GM19035 (cell line): ENCODE data around the gene CPEB4.

Experiments used
- ATAC-seq: cut with Tn5 transposase; IDR thresholded peaks from one replicate; pipeline ENCODE4 v1.9.1; 2021; ENCODE audit not compliant: unreplicated experiment

CPEB4 gene

DNA sequence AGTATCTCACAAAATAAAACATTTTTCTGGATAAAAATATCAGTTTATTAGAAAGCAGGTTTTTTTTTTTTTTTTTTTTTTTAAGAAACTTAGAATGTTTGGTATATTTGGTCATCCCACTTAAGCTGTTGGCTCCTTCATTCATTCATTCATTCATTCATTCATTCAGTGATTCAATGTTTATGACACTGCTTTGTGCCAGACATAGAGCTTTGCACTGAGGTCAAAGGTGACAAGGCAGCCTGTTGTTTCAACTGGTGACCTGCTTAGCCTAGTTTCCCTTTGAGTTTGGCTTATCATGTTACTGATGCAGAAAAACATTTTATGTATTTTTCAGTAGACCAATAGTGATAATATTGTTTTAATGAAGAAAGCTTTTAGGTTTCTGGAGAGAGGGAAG, 23.5 kb downstream of the CPEB4 start:
- ATAC-seq: no peak

DNA sequence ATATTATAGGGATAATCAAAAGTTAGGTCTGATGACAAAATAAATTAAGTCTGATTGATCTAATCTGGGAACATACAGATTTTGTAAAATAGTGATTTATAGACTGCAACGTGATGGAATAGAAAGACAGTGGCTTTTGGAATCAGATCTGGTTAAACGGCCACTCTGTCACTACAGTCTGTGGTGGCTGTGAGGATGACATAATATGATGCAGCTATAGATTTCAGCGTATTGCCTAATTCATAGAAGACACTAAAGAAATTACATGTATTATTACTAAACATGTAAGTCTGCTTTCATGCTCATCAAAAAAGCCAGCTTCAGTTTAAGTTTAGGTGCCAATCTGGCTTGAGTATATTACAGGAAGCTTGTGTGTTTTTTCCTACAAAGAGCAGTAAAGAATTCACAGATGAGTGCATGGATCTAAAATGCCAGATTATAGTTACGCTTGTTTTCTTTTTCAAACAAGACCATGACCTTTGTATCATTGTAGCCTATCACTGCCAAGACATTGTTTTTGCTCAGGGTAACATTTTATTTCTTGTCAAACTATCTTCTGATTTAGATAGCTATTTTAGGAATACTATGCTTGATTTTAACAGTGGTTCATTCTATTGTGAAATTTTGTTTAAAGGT, 25.7 kb downstream of the CPEB4 start:
- no peak for ATAC-seq

DNA sequence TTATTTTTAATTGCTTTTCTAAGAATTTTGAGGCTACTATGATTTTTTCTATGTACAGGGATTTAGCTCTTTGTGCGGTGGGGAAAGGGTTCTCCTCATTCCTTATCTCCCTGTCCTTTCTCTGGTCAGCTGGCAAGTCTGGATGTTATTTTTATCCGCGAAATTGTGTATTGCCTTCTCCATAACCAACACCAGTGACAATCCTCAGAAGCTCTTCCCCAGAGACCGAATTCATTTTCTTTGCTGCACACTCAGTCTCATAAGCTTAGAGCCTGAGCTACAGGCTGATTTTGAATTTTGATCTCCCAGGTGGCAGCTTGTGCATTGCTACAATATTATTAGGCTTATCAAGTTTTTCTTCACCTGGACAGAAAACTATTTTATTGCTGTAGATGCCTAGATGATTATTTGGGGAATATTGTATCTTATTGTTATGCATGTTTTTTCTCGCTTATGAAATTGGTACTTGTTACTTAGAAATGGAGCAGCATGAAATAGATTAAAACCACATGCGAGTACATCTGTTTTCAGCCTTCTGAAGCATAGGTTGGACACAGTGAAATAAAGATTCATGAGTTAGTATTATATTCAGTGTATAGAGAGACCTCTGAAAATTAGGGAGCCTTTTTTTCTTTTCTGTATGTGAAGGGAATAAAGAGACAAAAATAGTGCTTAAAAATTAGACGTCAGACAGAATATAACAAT, 27.3 kb downstream of the CPEB4 start:
- no peak for ATAC-seq

DNA sequence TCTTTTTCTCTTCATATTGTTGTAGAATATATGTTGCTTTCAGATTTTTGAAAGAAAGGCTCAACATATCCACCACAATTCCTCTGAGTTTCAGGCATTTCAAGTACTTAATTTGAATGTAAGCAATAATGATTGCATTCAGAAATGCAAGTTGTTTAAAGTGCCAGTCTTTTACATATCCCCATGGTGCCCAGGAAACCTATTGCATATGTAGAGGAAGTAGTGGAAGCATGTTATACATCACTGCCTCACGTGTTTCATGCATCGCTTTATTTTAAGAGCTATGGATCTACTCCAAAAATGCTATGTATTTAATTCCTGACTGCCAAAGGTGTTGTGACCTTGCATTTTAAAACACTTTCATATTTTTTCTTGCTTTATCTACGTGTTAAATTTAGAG, 28.1 kb downstream of the CPEB4 start:
- no peak for ATAC-seq

DNA sequence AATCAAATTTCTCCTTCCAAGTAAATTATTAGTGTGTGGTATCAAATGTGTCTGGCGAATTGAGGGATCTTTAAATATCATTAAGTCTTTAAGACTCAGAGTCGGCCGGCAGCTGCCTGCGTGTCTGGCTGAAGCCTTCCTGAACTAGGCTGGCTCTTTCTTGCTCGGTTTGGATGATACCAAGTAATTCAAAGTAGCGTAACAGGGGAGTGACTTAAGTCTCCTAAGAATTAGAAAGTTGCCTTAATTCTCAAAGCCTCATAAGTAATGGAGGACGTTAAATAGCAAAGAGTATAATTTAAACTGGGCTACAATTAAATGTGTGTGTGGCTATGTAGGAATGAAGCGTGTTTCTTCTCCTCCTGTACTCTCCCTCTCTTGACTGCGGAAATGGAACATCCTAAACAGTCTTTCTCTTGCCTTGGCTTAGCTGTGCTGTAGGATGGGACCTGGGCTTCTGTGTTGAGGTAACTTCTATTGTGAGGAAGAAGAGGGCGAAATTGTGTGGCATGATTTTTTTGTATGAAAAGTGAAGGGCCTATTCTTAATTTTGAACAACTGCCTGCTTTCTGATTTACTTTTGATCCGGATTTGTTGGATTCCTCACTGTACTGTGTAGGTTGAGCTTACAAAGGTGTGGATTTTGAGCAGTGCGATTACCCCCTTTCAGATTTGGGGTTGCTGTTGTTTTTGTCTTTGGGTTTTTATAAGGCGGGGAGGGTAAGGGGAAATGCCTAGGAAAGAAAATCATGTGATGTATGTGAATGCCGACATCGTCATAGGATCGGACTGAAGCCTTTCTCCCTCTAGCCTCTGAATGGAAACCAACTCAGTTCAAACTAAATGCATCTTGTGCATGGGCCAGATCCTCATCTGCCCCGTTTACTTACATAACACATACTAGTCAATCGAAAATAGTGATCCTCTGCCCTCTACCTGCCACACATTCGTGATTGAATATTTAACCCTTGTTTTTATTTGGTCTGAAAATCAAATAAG, 29.9 kb downstream of the CPEB4 start:
- peak; percentile 94 for ATAC-seq

DNA sequence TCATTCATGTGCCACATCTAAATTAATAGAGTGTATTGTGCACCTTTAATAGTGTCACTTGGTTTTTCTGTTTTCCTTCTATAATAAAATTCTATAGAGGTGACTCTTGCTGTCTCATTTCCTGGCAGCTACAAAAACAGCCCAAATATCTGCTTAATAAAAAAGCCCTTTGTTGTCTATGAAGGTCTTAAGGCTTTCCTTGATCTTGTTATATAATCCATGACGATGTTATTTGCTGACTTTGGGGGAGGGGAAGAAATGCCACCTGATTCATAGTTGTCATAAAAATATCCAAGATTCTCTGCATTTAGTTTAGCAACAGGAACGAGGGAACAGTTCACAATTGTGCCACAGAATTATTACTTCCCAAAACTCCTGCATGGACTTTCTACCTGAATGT, 31.3 kb downstream of the CPEB4 start:
- no peak for ATAC-seq

DNA sequence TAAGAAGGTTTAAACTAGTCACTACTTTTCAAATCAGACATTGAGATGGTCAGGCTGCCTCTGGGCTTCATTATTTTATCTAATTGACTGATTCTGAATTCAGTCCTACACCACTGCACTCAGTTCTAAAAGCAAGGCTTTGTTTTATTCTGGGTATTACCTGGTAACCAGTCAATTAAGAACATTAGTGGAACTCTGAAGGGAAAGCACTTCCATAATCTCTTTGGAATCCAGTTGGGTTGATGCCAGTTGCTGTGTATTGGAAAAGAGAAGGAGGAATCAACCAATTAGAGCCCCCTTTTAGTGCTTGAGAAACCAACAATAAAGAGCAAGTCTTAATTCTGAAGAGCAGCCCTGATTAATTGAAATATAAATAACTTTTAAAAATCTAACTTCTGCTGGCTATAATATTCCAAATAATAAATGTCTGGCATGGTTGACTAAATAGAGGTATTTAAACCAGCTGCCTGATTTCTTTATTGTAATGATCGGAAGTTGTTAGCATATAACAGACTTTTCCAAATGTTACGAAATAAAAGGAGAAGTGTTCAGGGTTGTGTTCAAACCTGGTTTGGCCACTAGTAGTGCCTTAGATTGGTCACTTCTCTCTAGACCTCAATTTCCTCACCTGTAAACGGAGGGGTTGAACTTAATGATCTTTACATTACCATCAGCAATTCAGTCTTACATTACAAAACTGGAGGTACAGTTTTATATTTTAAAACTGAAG, 32.0 kb downstream of the CPEB4 start:
- no peak for ATAC-seq

DNA sequence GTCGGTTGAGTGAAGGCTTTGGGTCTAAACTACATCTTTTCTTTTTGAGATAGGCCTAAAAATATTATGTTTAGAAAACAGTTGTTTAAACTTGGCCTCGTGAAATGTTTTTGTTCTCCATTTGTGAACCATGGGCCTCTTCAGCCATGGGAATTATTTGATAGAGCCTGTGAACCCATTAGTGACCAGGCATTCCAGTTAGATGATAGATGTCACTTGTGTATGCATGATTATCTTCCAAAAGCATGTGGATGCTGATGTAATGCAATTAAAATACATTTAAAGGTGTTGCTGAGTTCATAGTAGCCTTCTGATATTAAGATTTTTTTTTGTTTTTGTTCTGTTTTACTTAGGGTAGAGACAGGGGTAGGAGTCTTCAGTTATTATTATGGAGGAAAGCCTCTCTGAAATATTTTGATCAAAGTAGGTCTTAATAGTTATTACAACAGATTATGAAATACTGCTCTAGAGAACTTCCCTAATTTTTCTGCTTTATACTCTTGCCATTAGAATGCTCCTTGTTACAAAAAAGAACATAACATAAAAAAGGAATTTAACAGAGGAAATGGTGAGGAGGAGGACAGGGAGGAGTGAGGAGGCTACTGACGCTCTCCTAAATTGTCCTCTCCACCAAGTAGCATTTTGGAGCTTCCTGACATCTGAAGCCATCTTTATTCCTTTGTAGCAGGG, 32.9 kb downstream of the CPEB4 start:
- ATAC-seq: no peak

DNA sequence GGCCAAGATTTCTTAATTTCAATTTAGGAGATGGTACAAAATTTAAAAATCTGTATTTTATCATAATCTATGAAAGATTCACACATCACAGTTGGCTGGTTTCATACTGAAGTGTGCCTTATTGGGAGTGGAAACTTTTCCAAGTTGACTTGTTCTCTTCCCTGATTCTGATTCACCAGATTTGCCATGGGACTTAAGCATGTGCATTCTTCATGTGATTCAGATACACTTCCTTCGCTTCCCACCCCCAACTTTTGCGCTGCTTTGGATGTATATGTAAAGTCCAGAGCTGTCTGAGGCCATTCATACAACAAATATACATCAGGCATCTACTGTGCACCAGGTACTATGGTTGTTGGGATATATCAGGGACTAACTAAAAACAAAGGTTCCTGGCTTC, 34.4 kb downstream of the CPEB4 start:
- ATAC-seq: no peak

DNA sequence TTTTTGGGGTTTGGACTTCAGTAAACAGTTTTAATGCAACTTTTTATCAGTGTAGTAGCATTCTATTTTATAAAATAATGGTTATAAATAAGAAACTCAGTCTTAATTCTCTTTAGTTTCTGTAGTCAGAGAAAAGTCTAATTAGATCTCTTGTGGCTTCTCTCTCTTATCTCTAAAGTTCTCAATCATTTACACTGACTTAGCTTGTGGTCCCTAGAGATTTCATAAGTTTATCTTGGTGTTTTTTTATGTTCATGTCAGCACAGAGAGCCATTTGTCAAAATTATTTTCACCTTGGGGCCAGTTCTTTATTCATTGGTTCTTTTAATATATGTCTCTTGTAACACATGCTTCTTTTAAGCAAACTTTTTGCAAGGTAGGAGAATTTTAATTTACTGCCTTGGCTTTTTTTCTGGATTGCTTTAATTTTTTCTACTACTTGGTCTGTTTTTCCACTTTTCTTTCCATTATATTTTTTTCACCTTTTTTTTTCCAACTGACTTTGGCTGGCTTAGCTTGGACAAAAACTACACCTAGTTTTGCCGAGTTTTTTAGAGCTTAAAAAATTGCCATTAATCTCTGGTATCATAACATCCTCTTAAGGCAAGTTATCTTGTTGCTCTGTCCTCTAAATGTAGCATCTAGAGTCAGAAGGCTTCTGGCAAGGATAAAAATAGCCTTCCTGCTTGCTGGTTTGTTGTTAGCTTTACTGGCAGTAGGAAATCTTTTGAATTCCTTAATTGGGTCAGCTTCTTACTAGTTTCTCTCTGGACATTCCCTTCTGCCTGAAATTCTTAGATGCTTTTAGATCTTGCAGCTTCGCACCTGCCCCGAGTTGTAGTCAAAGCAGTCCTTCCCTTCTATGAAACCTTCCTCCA, 35.3 kb downstream of the CPEB4 start:
- ATAC-seq: no peak

DNA sequence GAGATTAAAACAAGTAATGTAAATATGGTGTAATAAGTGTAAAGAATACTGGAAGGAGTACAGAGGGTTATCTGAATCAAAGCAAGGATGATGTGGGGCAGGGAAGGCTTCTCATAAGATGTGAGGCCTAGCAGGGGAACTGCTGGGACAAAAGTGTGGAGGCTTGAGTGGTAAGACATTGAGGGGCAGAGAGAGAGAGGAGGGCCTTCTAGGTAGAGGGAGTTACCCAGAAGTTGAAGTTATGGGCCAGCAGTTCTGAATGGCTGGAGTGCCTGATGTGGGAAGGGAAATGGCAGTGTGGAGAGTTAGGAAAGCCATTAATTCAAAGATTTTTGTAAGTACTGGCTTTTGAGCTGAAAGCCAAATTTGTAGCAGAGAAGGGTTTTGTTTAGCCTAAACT, 36.8 kb downstream of the CPEB4 start:
- no peak for ATAC-seq

DNA sequence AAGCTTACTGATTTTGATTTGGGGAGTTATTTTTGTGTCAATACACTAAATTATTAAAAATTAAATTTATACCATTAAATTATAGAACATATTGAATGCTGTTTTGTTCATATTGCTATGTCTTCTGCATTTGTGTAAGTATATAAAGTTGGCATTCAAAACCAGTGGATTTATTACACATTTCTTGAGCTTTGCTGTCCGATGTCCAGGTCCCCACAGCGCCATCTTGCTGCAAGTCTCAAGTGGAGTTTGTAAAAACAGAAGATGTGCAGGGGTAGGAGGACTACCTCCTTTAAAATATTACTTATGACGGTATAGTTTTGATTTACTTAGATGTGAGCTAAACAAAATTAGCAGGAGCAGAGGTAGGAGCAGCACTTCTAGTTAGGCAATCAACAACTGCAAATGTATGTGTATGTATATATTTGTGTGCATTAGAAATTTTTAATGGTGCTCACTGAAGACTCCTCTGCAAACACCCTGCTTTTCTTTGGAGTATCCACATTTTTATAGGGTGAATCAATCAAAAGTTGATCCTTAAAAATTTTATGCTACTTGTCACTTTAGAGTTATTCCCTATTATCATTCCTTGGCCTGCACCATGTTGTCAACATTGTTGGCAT, 37.4 kb downstream of the CPEB4 start:
- ATAC-seq: no peak

DNA sequence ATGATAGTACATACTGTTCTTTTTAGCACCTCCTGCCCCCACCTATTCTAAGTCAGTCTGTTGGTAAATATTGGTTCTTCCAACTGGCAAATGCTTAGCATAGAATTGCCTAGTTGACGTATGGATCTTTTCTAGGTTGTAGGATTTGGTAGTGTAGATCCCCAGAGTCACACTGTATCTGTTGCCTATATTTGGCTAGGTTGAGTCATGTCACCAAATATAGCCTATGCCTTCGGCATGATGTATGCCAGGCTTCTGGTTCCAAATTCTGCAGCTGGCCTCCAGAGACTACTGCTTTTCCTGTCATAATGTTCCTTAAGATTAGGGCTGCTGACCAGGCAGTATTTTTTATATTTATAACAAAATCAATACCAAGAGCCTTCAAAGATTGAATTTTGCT, 38.2 kb downstream of the CPEB4 start:
- ATAC-seq: no peak

DNA sequence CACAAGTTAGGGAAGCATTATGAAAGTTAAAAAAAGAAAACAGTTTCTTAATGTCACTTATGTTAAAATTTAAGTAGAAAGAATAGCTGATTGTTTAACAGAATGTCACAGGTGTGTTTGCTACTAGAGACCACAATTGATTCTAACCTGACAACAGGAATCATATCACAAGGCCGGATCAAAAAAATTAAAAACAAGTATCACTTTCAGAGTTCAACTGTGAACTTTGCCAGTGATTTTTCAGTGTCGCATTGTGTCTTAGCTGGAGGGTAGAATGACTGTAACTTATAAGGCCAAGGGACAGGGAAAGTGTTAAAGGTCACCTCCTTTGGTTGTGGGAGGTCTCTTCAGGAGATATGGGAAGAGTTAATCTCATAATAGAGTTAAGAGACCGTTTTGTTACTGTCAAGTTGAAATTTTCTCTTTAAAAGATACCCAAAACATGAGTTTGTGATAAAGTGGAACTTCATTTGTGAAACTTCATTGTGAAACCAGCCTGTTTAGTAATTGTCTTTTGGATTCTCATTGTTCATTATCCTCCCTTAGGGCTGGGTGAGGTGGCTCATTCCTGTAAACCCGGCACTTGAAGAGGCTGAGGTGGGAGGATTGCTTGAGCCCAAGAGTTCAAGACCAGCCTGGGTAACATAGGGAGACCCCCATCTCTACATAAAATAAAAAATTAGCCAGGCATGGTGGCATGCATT, 40.9 kb downstream of the CPEB4 start:
- no peak for ATAC-seq

DNA sequence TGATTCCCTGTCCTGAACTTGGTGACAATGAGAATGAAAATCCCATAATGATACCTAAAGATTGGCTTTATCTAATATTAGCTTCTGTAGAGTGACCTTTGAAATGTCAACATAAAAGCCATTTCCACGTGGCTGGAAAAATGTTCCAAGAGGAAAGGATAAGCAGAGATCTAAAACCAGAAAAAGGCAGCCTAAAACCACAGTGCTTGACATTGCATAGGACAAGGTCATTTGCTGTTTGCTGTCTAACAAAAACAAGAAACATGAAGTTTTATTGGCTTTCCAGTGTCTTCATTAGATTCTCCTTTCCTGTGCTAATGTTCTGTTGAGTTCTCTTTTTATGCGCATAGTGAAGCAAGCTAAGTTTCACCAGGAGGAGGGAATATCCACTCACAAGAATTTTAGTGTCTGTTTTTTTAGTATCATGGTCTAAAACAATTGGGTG, 44.6 kb downstream of the CPEB4 start:
- no peak for ATAC-seq

DNA sequence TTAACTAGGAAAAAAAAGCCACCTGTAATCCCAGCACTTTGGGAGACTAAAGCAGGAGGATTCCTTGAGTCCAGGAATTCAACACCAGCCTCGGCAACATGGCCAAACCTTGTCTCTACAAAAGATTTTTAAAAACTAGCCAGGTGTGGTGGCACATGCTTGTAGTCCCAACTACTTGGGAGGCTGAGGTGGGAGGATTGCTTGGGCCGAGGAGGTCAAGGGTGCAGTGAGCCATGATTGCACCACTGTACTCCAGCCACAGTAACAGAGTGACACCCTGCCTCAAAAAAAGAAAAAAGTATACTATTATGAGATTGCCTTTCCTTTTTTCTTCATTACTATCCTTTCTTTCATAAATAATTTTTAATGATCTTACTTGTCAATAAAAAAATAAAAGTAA, 45.8 kb downstream of the CPEB4 start:
- ATAC-seq: no peak

DNA sequence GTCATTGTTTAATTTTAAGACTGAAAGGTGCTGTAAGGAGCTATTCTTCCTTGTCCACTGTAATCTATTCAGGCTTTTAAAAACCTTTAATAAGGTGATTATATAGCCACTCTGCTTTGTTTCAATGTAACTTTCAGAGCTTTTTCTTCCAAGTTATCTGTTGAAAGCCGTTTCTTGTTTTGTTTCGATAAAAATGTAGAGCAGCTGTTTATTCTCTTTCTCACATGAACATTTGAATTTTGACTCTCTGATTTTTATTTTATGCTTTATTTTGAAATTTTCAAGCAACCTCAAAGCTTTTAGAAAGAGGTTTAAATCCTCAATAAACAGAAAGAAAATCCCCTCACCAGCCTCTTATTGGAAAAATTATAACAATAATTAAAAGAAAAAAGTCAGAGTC, 47.2 kb downstream of the CPEB4 start:
- ATAC-seq: no peak

DNA sequence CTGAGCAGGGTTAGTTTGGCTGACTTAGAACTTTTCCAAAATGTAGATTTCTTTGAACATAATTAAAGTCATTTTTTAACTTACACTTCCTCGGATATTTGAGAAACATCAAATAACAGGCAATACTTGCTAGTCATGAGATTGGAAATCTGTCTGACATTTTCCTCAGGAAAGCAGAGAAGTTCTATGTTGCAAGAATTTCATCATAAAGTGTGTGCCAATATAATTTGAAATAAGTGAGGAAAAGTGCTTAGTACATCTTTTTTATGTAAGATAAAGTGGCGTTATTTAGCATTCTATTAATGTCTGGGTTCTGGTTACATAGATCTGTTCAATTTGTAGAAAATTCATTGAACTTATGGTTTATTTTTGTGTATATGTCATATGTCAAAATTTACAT, 52.1 kb downstream of the CPEB4 start:
- ATAC-seq: no peak
